Common myeloid progenitor, CD34-positive (primary cell): ENCODE results near the gene CAVIN2.

Experiments used
- CTCF ChIA-PET: fragments of 350-600 bp; sonication (Branson Sonifier 250); formaldehyde crosslinking; loops from one replicate; lab custom pipeline; 2021; ENCODE audit warnings: antibody characterized with exemption; lab: Charles Lee
- POLR2A ChIA-PET: fragments of 350-600 bp; sonication (Branson Sonifier 250); formaldehyde crosslinking; loops from one replicate; lab custom pipeline; 2021; ENCODE audit warnings: antibody characterized with exemption; lab: Charles Lee
- DNase-seq, 3 donors: peaks; one replicate each; pipeline versions ENCODE4 v3.0.0 to v3.0.0-alpha.2; 2013
- H3K27ac ChIP-seq, 2 experiments: 1 replicate in 1 of 2; 2 replicates in 1 of 2; pipeline ENCODE4 v1.7.0; 2013; ENCODE audit warnings: inconsistent platforms in 2 of 2, low read length in 2 of 2, mild to moderate bottlenecking in 2 of 2, low read depth in 1 of 2, moderate library complexity in 1 of 2; ENCODE audit not compliant: severe bottlenecking in 2 of 2, insufficient read depth in 1 of 2, poor library complexity in 1 of 2
- H3K27me3 ChIP-seq, 5 experiments: replicated peaks in 2 of 5; 1 replicate in 3 of 5; 2 replicates in 2 of 5; pipeline versions ENCODE4 v1.6.1 to v1.7.0; 2013; ENCODE audit warnings: low read length in 4 of 5, mild to moderate bottlenecking in 2 of 5, moderate library complexity in 2 of 5, inconsistent platforms in 1 of 5; ENCODE audit not compliant: insufficient read depth in 5 of 5, control insufficient read depth in 4 of 5
- H3K36me3 ChIP-seq, 4 experiments: 1 replicate in 2 of 4; 2 replicates in 2 of 4; pipeline versions ENCODE4 v1.6.1 to v1.7.0; 2013; ENCODE audit warnings: low read length in 3 of 4, control low read depth in 1 of 4, mild to moderate bottlenecking in 1 of 4; ENCODE audit not compliant: control insufficient read depth in 4 of 4, insufficient read depth in 4 of 4
- H3K4me1 ChIP-seq, 4 experiments: 1 replicate in 3 of 4; 2 replicates in 1 of 4; pipeline versions ENCODE4 v1.6.1 to v1.7.1; 2013; ENCODE audit warnings: low read length in 3 of 4, mild to moderate bottlenecking in 3 of 4, control low read depth in 1 of 4, inconsistent platforms in 1 of 4, moderate library complexity in 1 of 4; ENCODE audit not compliant: control insufficient read depth in 4 of 4, insufficient read depth in 4 of 4; ENCODE audit errors: control extremely low read depth in 1 of 4
- H3K4me3 ChIP-seq, 7 experiments: 1 replicate in 4 of 7; 2 replicates in 3 of 7; pipeline versions ENCODE4 v1.5.1 to v1.7.0; 2013; ENCODE audit warnings: mild to moderate bottlenecking in 7 of 7, low read length in 6 of 7, moderate library complexity in 6 of 7, inconsistent platforms in 2 of 7, low read depth in 2 of 7, control low read depth in 1 of 7; ENCODE audit not compliant: insufficient read depth in 4 of 7, control insufficient read depth in 1 of 7; ENCODE audit errors: extremely low read depth in 1 of 7
- H3K9me3 ChIP-seq, 5 experiments: 1 replicate in 4 of 5; 2 replicates in 1 of 5; pipeline versions ENCODE4 v1.6.1 to v1.7.1; 2013; ENCODE audit warnings: low read length in 4 of 5, mild to moderate bottlenecking in 2 of 5, inconsistent platforms in 1 of 5, low read depth in 1 of 5, moderate library complexity in 1 of 5; ENCODE audit not compliant: control insufficient read depth in 4 of 5, insufficient read depth in 2 of 5; ENCODE audit errors: control extremely low read depth in 1 of 5
- WGBS: methylation state at CpG from one replicate; pipeline ENCODE4 v1.1.5; 2013; ENCODE audit not compliant: insufficient coverage; 5-methylcytosine and 5-hydroxymethylcytosine counted together

The CAVIN2 gene

DNA sequence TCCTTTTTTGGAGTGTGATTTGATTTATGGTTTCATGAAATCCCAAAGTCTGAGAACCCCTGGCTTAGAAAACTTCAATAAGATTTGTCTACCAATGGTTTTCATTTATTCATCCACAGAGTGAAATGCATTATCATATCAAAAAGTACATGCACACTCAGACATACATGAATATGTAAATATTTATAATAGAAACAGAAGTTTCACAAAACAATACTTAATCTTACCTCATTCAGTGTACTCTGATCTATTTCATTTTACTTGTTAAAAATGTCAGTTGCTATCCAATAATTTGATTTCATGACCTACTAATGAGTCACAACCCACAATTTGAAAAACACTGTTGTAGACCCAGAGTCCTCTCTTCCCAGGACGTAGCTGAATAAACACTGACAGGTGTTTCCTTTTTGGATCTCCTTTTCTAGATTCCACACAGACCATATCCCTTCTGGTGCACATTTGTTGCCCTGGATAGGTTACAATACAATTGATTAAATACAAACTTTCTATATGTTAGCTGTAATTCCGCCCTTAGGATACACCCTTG is 10.4 kb upstream of the CAVIN2 start:
- Histone ChIP-seq H3K4me3 (no peak overlapping the region), H3K27me3 (no peaks in the 10 kb centered on the region), H3K36me3 (no peaks in the 10 kb centered on the region), H3K27ac (no peak overlapping the region), H3K4me1 (peaks cover 13 to 42% (median 24%) of the 10 kb centered on the region in 4 experiments), H3K9me3 (peaks cover 0 to 9% (median 3%) of the 10 kb centered on the region in 5 experiments)
- no CpG with 5 or more reads among the region's 2 CpGs for WGBS
- ChIA-PET CTCF (interaction anchor here (1.0 kb wide), 1 partner anchor 306 kb away, joined by 3 read pairs; no protein-coding TSS in a partner anchor), POLR2A (no interaction called here)
- peak in 2 of 3 donors; percentile 79 to 88 for DNase-seq

DNA sequence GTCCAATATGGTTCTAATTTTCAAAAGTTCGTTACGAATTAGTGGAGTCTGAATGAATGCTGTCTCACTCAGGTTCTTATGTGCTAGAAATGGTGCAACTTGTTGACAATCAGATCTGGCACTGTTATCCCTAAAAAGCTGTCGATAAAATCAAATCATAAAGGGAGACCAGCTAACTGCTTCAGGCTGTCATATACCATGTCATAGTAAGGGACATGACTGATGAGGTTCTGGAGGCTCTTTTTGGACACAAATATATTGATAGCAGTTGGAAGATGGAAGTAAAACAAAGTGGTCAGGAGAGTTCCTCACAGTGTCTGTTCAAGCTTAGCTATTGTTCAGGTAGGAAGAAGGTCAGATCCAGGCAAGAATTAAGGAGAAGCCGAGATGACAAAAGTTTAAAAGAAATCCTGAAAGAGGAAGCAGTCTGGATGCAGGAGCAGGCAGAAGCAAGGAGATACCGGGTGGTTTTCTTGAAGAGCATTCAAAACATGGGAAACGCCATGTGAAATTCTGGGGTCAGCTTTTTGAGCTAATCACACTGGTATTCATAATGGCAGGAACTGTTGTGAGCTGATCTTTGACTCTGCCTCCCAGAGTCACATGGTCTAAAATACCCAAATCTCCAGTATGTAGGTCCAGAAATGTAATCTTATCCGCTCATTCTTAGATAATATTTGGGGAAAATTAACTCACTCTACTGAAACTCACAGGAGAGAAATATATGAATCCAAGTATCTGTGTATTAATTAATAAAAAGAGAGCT is 9.4 kb upstream of the CAVIN2 start:
- Histone ChIP-seq H3K27me3 (no peaks in the 10 kb centered on the region), H3K27ac (no peak overlapping the region), H3K4me1 (peaks cover 13 to 42% (median 24%) of the 10 kb centered on the region in 4 experiments), H3K36me3 (no peaks in the 10 kb centered on the region), H3K4me3 (no peak overlapping the region), H3K9me3 (peaks cover 0 to 9% (median 3%) of the 10 kb centered on the region in 5 experiments)
- 98% methylated on average over 4 of the region's 7 CpGs for WGBS
- ChIA-PET POLR2A (no interaction called here), CTCF (no interaction called here)
- no peak for DNase-seq

- no peak overlapping the region for H3K4me3 ChIP-seq
- no peaks in the 10 kb centered on the region for H3K27me3 ChIP-seq
- no peaks in the 10 kb centered on the region for H3K36me3 ChIP-seq
- H3K4me1 ChIP-seq = peaks cover 13 to 44% (median 24%) of the 10 kb centered on the region in 4 experiments
- peaks cover 0 to 8% (median 3%) of the 10 kb centered on the region in 5 experiments for H3K9me3 ChIP-seq
- CTCF ChIA-PET = no interaction called here
- POLR2A ChIA-PET = no interaction called here
- DNase-seq = no peak
- H3K27ac ChIP-seq = no peak overlapping the region
- 100% methylated on average over 5 of the region's 5 CpGs for WGBS
These were observed 8.5 kb upstream of the CAVIN2 start for GRCh38 chr2:191855382-191855781.

DNA sequence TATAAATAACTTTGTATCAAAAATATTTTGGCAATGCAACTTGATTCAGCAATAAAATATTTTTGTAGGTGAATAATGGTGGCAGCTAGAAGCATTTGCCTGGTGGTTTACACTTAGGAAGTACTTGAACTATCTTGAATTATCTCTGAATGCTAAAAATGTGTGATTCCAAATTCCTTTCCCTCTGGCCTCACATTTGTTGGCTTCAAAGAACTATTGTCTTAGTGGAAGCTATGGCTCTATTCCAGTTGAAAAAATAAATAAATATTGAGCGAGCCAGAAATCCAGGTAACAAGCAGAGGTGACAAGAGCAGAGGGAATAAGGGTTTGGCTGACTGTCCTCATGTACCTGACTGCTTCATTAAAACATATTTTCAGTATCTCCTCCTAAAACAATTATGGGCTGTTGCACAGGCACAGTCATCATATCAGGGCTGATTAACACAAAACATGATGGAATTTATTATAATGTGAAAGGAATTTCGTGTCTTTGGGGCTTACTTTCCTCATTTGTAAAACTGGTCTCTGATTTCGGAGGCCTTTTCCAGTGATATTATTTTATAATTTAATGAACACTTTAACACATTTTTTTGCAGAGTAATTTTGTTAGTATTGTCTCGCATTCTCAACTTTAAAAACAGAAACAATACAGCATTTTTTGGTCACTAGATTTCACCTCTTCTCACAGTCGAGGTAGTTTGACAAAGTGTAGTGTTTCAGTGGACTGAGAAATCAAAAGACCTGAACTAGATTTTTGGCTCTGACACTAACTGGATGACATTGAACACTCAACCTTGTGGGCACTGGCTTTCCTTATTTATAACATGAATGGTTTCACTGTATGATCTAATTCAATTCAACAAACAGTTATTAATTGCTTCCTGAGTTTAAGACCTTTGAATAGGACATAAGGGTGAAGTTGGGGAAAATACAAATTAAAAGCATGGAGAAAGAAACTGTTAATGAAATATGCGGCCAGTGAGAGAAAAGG is 7.8 kb upstream of the CAVIN2 start:
- POLR2A ChIA-PET = no interaction called here
- Histone ChIP-seq H3K9me3 (peaks cover 0 to 2% (median 0%) of the 10 kb centered on the region in 5 experiments), H3K27ac (peak overlapping the region; percentile 38 to 65), H3K27me3 (no peaks in the 10 kb centered on the region), H3K4me3 (peak overlapping the region in 1 of 7 experiments; percentile 62), H3K36me3 (no peaks in the 10 kb centered on the region), H3K4me1 (peaks cover 13 to 50% (median 24%) of the 10 kb centered on the region in 4 experiments)
- CTCF ChIA-PET = no interaction called here
- DNase-seq = peak in 2 of 3 donors; percentile 34 to 51
- 100% methylated on average over 1 of the region's 6 CpGs for WGBS

GRCh38 chr2:191853843-191854242 is 7.0 kb upstream of the CAVIN2 start:
- no CpG with 5 or more reads among the region's 4 CpGs for WGBS
- ChIA-PET CTCF (no interaction called here), POLR2A (no interaction called here)

DNA sequence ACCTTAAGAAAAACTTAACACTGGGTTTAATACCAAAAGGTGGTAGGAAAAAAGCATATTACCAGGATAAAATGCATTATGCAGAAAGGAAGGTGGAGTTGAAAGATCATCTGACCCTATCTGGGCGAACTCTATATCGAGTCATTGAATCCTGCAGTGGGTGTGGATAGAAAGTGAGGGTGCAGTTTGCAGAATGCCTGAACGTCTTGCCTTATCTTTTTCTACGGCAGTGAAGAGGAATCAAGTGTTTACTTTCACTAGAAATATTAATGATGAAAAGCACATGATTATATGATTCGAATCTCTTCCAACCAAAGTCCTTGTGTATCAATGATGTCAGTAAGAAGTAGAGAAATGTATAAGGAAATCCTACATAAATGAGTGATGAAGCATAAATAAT is 4.3 kb upstream of the CAVIN2 start:
- Histone ChIP-seq H3K4me3 (no peak overlapping the region), H3K27me3 (no peaks in the 10 kb centered on the region), H3K36me3 (no peaks in the 10 kb centered on the region), H3K9me3 (no peaks in the 10 kb centered on the region), H3K27ac (no peak overlapping the region), H3K4me1 (peaks cover 20 to 65% (median 38%) of the 10 kb centered on the region in 4 experiments)
- ChIA-PET CTCF (interaction anchor here (1.4 kb wide), 2 partner anchors 37 to 312 kb away, joined by 3 to 4 read pairs; no protein-coding TSS in a partner anchor), POLR2A (no interaction called here)
- DNase-seq = no peak
- WGBS = 85% methylated on average over 5 of the region's 5 CpGs

More at GRCh38 chr2:191853843-191854242, 7.0 kb upstream of the CAVIN2 start:
- Histone ChIP-seq H3K36me3 (no peaks in the 10 kb centered on the region), H3K4me3 (peak overlapping the region in 5 of 7 experiments; percentile 12 to 62 (median 19)), H3K27me3 (no peaks in the 10 kb centered on the region), H3K27ac (peak overlapping the region; percentile 38 to 65), H3K4me1 (peaks cover 13 to 57% (median 24%) of the 10 kb centered on the region in 4 experiments), H3K9me3 (no peaks in the 10 kb centered on the region)
- DNase-seq = peak in 2 of 3 donors; percentile 34 to 57
